Loucy (cell line): ENCODE results near the gene RPTOR.

Source experiments
- CTCF ChIP-seq: fragments of 200-600 bp; sonication (generic); conservative IDR thresholded peaks from 2 replicates; pipeline ENCODE4 v1.5.1; 2014; ENCODE audit warnings: mild to moderate bottlenecking, antibody characterized with exemption, low read length
- EZH2phosphoT487 ChIP-seq: fragments of 200-600 bp; IDR thresholded peaks from 2 replicates; pipeline ENCODE4 v1.6.1; 2018; ENCODE audit warnings: antibody characterized with exemption, mild to moderate bottlenecking, moderate library complexity, borderline replicate concordance

GRCh38 chr17:80992948-80993624, 448.4 kb downstream of the RPTOR start:
- no peak for TF ChIP-seq CTCF
- no peak for TF ChIP-seq EZH2phosphoT487
